ENCODE measurements around the gene TOPBP1.

The TOPBP1 gene

DNA sequence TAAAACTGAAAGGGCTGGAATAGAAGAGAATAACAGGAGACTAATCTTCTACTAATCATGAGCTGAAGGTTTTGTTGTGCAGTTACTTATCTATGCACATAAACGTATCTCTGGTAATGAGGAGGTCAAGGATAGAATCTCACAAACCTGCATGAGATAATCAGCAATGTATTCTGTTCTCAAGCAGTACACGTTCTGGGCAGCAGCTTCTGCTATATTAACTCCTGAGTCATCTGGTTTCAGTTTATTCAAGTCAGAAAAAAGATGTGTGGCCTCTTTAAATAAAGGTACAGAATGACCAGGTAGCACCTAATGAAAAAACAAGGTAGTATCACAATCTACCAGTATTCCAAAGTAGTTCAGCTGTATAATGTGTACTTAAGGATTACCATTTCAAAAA lies 53.4 kb downstream of the TOPBP1 start:
- no peak for TF ChIP-seq TAF1 (IDR thresholded peaks at IDR 0.05; ENCODE audit: borderline replicate concordance, insufficient read depth, low read length)
- TF ChIP-seq SIN3A (IDR thresholded peaks at IDR 0.05; ENCODE audit: borderline replicate concordance, insufficient read depth, low read length), result no peak
- TF ChIP-seq POLR2AphosphoS5 (IDR thresholded peaks at IDR 0.05; ENCODE audit: low read depth, low read length), result no peak
- TF ChIP-seq, protein P1, sequence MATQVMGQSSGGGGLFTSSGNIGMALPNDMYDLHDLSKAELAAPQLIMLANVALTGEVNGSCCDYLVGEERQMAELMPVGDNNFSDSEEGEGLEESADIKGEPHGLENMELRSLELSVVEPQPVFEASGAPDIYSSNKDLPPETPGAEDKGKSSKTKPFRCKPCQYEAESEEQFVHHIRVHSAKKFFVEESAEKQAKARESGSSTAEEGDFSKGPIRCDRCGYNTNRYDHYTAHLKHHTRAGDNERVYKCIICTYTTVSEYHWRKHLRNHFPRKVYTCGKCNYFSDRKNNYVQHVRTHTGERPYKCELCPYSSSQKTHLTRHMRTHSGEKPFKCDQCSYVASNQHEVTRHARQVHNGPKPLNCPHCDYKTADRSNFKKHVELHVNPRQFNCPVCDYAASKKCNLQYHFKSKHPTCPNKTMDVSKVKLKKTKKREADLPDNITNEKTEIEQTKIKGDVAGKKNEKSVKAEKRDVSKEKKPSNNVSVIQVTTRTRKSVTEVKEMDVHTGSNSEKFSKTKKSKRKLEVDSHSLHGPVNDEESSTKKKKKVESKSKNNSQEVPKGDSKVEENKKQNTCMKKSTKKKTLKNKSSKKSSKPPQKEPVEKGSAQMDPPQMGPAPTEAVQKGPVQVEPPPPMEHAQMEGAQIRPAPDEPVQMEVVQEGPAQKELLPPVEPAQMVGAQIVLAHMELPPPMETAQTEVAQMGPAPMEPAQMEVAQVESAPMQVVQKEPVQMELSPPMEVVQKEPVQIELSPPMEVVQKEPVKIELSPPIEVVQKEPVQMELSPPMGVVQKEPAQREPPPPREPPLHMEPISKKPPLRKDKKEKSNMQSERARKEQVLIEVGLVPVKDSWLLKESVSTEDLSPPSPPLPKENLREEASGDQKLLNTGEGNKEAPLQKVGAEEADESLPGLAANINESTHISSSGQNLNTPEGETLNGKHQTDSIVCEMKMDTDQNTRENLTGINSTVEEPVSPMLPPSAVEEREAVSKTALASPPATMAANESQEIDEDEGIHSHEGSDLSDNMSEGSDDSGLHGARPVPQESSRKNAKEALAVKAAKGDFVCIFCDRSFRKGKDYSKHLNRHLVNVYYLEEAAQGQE (IDR thresholded peaks at IDR 0.05; ENCODE audit: insufficient read depth in 1 of 2, low read depth in 2 of 2, low read length in 2 of 2), result no peak
- TF ChIP-seq FOXP2 (optimal IDR thresholded peaks at IDR 0.05; ENCODE audit: borderline replicate concordance, extremely low read depth, extremely low read length, insufficient read depth), result no peak

DNA sequence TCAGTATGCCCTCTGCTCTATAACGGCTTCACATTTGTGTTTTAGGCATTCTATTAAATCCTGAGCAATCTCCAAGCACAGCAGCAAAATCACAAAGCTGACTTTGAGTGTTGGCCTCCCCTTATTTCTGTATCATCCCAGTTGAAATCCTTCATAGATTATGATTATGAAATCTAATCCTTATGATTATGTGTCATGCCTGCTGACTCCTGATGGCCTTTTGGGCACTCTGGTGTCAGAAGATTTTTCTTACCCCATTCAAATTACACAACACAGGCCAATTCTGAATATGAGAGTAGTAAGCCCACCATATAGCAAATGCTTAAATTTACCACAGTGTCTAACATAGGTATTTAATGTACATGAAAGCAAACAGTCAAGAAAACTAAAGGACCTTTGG lies 53.9 kb downstream of the TOPBP1 start:
- TF ChIP-seq SIN3A (IDR thresholded peaks at IDR 0.05; ENCODE audit: borderline replicate concordance, insufficient read depth, low read length) (no peak), POLR2AphosphoS5 (IDR thresholded peaks at IDR 0.05; ENCODE audit: low read depth, low read length) (no peak), TAF1 (IDR thresholded peaks at IDR 0.05; ENCODE audit: borderline replicate concordance, insufficient read depth, low read length) (no peak), FOXP2 (optimal IDR thresholded peaks at IDR 0.05; ENCODE audit: borderline replicate concordance, extremely low read depth, extremely low read length, insufficient read depth) (no peak)
- TF ChIP-seq, protein P1 (IDR thresholded peaks at IDR 0.05; ENCODE audit: insufficient read depth in 1 of 2, low read depth in 2 of 2, low read length in 2 of 2), result no peak

DNA sequence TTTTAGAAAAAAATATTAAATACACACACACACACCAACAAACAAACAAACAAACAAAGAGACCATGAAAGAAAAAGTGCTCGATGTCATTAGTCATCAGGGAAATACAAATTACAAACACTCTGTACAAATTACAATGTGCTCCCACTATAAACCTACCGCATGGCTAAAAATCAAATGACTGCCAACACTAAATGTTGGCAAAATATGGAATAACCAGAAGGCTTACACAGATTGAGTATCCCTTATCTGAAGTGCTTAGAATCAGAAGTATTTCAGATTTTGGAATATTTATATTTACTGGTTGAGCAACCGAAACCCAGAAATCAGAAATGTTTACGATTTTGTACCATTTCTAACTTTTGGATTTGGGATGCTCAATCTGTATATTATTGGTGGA lies 54.8 kb downstream of the TOPBP1 start:
- TF ChIP-seq SIN3A (IDR thresholded peaks at IDR 0.05; ENCODE audit: borderline replicate concordance, insufficient read depth, low read length) (no peak), FOXP2 (optimal IDR thresholded peaks at IDR 0.05; ENCODE audit: borderline replicate concordance, extremely low read depth, extremely low read length, insufficient read depth) (no peak), TAF1 (IDR thresholded peaks at IDR 0.05; ENCODE audit: borderline replicate concordance, insufficient read depth, low read length) (no peak), POLR2AphosphoS5 (IDR thresholded peaks at IDR 0.05; ENCODE audit: low read depth, low read length) (no peak)
- TF ChIP-seq, protein P1 (IDR thresholded peaks at IDR 0.05; ENCODE audit: insufficient read depth in 1 of 2, low read depth in 2 of 2, low read length in 2 of 2), result no peak

DNA sequence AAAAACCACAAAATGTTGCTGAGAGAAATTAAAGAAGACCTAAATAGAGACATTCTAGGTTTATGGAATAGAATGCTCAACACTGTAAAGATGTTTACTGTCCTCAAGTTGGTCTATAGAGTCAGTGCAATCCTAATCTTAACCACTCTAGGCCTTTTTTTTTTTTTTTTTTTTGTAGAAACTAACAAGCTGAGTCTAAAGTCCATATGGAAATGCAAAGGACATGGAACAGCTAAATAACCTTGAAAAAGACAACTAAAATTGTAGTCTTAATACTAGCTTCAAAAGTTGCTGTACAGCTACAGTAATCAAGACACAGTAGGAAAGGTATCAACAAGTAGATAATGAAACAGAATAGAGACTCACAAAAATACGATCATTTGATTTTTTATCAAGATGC lies 55.4 kb downstream of the TOPBP1 start:
- TF ChIP-seq POLR2AphosphoS5 (IDR thresholded peaks at IDR 0.05; ENCODE audit: low read depth, low read length), result no peak
- TF ChIP-seq, protein P1 (IDR thresholded peaks at IDR 0.05; ENCODE audit: insufficient read depth in 1 of 2, low read depth in 2 of 2, low read length in 2 of 2), result no peak
- TF ChIP-seq FOXP2 (optimal IDR thresholded peaks at IDR 0.05; ENCODE audit: borderline replicate concordance, extremely low read depth, extremely low read length, insufficient read depth), result no peak
- TF ChIP-seq TAF1 (IDR thresholded peaks at IDR 0.05; ENCODE audit: borderline replicate concordance, insufficient read depth, low read length), result no peak
- no peak for TF ChIP-seq SIN3A (IDR thresholded peaks at IDR 0.05; ENCODE audit: borderline replicate concordance, insufficient read depth, low read length)

DNA sequence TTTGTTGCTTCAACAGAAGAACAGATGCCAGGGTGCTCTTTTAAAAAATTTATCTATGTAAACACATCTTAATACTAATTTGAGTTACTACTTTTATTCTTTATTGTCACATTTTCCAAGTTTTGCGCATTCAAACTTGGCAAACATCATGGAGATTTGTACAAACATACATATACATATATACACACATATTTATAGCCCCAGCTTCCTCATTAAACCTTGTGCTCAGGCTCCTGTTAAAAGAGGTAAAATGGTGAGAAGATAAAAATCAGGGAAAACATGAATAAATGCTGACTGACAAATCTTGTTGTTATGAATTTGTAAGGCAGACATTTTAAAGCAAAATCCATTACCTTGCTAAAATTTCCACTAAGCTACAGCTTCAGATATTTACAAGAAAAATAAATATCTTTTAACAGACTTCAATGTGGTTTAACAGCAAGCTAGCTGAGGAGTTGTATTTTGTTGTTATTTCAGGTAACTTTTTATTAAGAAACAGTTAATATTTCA lies 61.1 kb downstream of the TOPBP1 start:
- TF ChIP-seq SIN3A (IDR thresholded peaks at IDR 0.05; ENCODE audit: borderline replicate concordance, insufficient read depth, low read length), result no peak
- TF ChIP-seq, protein P1 (IDR thresholded peaks at IDR 0.05; ENCODE audit: insufficient read depth in 1 of 2, low read depth in 2 of 2, low read length in 2 of 2), result no peak
- TF ChIP-seq TAF1 (IDR thresholded peaks at IDR 0.05; ENCODE audit: borderline replicate concordance, insufficient read depth, low read length), result no peak
- TF ChIP-seq FOXP2 (optimal IDR thresholded peaks at IDR 0.05; ENCODE audit: borderline replicate concordance, extremely low read depth, extremely low read length, insufficient read depth), result no peak
- no peak for TF ChIP-seq POLR2AphosphoS5 (IDR thresholded peaks at IDR 0.05; ENCODE audit: low read depth, low read length)
